Neuronal stem cell (in vitro differentiated cells): ENCODE results near the gene MBD1.

ENCODE experiments used
- DNase-seq: peaks from one replicate; pipeline ENCODE4 v3.0.0-alpha.2; 2013; ENCODE audit warnings: low spot score
- H2AFZ ChIP-seq: one replicate; pipeline ENCODE4 v1.6.1; 2013; ENCODE audit warnings: mild to moderate bottlenecking, low read length, inconsistent platforms
- H2AK5ac ChIP-seq: 2 replicates; pipeline ENCODE4 v1.6.1; 2013; ENCODE audit warnings: low read depth, mild to moderate bottlenecking, inconsistent platforms, low read length, moderate library complexity, mixed read lengths
- H2BK120ac ChIP-seq: 2 replicates; pipeline ENCODE4 v1.6.1; 2013; ENCODE audit warnings: low read depth, mild to moderate bottlenecking, inconsistent platforms, low read length, moderate library complexity, mixed read lengths
- H2BK12ac ChIP-seq: one replicate; pipeline ENCODE4 v1.6.1; 2013; ENCODE audit warnings: low read length, inconsistent platforms
- H2BK15ac ChIP-seq: 2 replicates; pipeline ENCODE4 v1.6.1; 2013; ENCODE audit warnings: mild to moderate bottlenecking, low read length, inconsistent platforms, mixed read lengths
- H2BK5ac ChIP-seq: one replicate; pipeline ENCODE4 v1.6.1; 2013; ENCODE audit warnings: inconsistent platforms, mild to moderate bottlenecking, low read length, moderate library complexity
- H3K14ac ChIP-seq: one replicate; pipeline ENCODE4 v1.6.1; 2013; ENCODE audit warnings: low read length, inconsistent platforms
- H3K18ac ChIP-seq: 2 replicates; pipeline ENCODE4 v1.6.1; 2013; ENCODE audit warnings: low read length, inconsistent platforms
- H3K23ac ChIP-seq: 2 replicates; pipeline ENCODE4 v1.6.1; 2013; ENCODE audit warnings: low read depth, mild to moderate bottlenecking, mixed read lengths, low read length, inconsistent platforms; ENCODE audit not compliant: poor library complexity
- H3K27ac ChIP-seq: replicated peaks from 3 replicates; pipeline ENCODE4 v1.5.1; 2013; ENCODE audit warnings: low read length, inconsistent platforms
- H3K27me3 ChIP-seq, 3 experiments: 2 replicates each; pipeline ENCODE4 v1.6.1; 2013; ENCODE audit warnings: low read length in 3 of 3, mild to moderate bottlenecking in 2 of 3, inconsistent platforms in 1 of 3, low read depth in 1 of 3, mixed read lengths in 1 of 3, moderate library complexity in 1 of 3; ENCODE audit not compliant: control insufficient read depth in 3 of 3, insufficient read depth in 3 of 3
- H3K36me3 ChIP-seq, 2 donors: replicated peaks in 1 of 2; 2 replicates each; pipeline ENCODE4 v1.6.1; 2013; ENCODE audit warnings: low read length in 2 of 2; ENCODE audit not compliant: control insufficient read depth in 2 of 2, insufficient read depth in 2 of 2
- H3K4ac ChIP-seq: 2 replicates; pipeline ENCODE4 v1.6.1; 2013; ENCODE audit warnings: inconsistent platforms, mild to moderate bottlenecking, low read length, moderate library complexity
- H3K4me1 ChIP-seq, 2 donors: 1 replicate in 1 of 2; 2 replicates in 1 of 2; pipeline ENCODE4 v1.6.1; 2013; ENCODE audit warnings: low read length in 2 of 2, low read depth in 1 of 2; ENCODE audit not compliant: control insufficient read depth in 2 of 2, insufficient read depth in 1 of 2
- H3K4me2 ChIP-seq: one replicate; pipeline ENCODE4 v1.6.1; 2013; ENCODE audit warnings: mild to moderate bottlenecking, low read length, inconsistent platforms; ENCODE audit not compliant: insufficient read depth, poor library complexity, severe bottlenecking
- H3K4me3 ChIP-seq, 2 donors: 2 replicates each; pipeline ENCODE4 v1.5.1; 2013; ENCODE audit warnings: low read length in 2 of 2, mild to moderate bottlenecking in 2 of 2, inconsistent platforms in 1 of 2, moderate library complexity in 1 of 2
- H3K79me1 ChIP-seq: one replicate; pipeline ENCODE4 v1.6.1; 2013; ENCODE audit warnings: low read depth, mild to moderate bottlenecking, inconsistent platforms, low read length, moderate library complexity
- H3K9ac ChIP-seq: one replicate; pipeline ENCODE4 v1.6.1; 2013; ENCODE audit warnings: mild to moderate bottlenecking, low read depth, low read length, inconsistent platforms; ENCODE audit not compliant: poor library complexity
- H3K9me3 ChIP-seq, 2 donors: replicated peaks in 1 of 2; 2 replicates each; pipeline versions ENCODE3 to v1.6.1; 2013; ENCODE audit warnings: low read length in 2 of 2, mild to moderate bottlenecking in 2 of 2, inconsistent platforms in 1 of 2, low read depth in 1 of 2, mixed read lengths in 1 of 2, moderate library complexity in 1 of 2; ENCODE audit not compliant: control insufficient read depth in 2 of 2, insufficient read depth in 1 of 2
- H4K8ac ChIP-seq: one replicate; pipeline ENCODE4 v1.6.1; 2013; ENCODE audit warnings: low read depth, mild to moderate bottlenecking, inconsistent platforms, low read length, moderate library complexity
- H4K91ac ChIP-seq: one replicate; pipeline ENCODE4 v1.6.1; 2013; ENCODE audit warnings: low read length, low read depth, mild to moderate bottlenecking, inconsistent platforms; ENCODE audit not compliant: poor library complexity
- WGBS, 2 donors: extraction: QIAGEN DNeasy Blood & Tissue Kit; methylation state at CpG; one replicate each; pipeline ENCODE4 v1.1.7; 2013; ENCODE audit warnings: missing lambda C conversion rate in 2 of 2, mixed read lengths in 1 of 2; ENCODE audit not compliant: insufficient read length in 2 of 2, insufficient replicate concordance in 1 of 2; ENCODE audit errors: extremely low coverage in 2 of 2; 5-methylcytosine and 5-hydroxymethylcytosine counted together

The MBD1 gene

GRCh38 chr18:50307738-50308470 lies 26.6 kb upstream of the MBD1 start:
- peak overlapping the region; percentile 95 for H2AFZ ChIP-seq
- H4K91ac ChIP-seq: no peak overlapping the region
- WGBS, 2 donors: no CpG with 5 or more reads among the region's 26 CpGs
- H3K36me3 ChIP-seq: no peaks in the 10 kb centered on the region
- DNase-seq: peak; percentile 81
- H3K27me3 ChIP-seq: peaks cover 0 to 6% (median 2%) of the 10 kb centered on the region in 3 experiments
- peaks cover 3 to 5% of the 10 kb centered on the region in 2 donors for H3K4me1 ChIP-seq
- H3K18ac ChIP-seq: no peak overlapping the region
- peak overlapping the region; percentile 59 to 80 for H3K4me3 ChIP-seq
- peaks cover 0 to 2% of the 10 kb centered on the region in 2 donors for H3K9me3 ChIP-seq
- H3K14ac ChIP-seq: no peak overlapping the region
- no peak overlapping the region for H3K4ac ChIP-seq
- H2BK120ac ChIP-seq: no peak overlapping the region
- no peak overlapping the region for H3K27ac ChIP-seq
- H4K8ac ChIP-seq: no peak overlapping the region
- H3K79me1 ChIP-seq: no peaks in the 10 kb centered on the region
- H3K4me2 ChIP-seq: peak overlapping the region; percentile 39
- H3K9ac ChIP-seq: no peak overlapping the region
- H2BK12ac ChIP-seq: no peak overlapping the region
- H2BK5ac ChIP-seq: no peak overlapping the region
- H3K23ac ChIP-seq: no peak overlapping the region
- no peak overlapping the region for H2BK15ac ChIP-seq
- no peak overlapping the region for H2AK5ac ChIP-seq

GRCh38 chr18:50307400-50307737 lies 26.0 kb upstream of the MBD1 start:
- Histone ChIP-seq H3K4me3 (peak overlapping the region; percentile 59 to 80), H2BK12ac (no peak overlapping the region), H2BK120ac (no peak overlapping the region), H3K14ac (no peak overlapping the region), H3K4me1 (peaks cover 3 to 5% of the 10 kb centered on the region in 2 donors), H4K8ac (no peak overlapping the region), H3K36me3 (no peaks in the 10 kb centered on the region), H3K18ac (no peak overlapping the region), H2BK5ac (no peak overlapping the region), H3K79me1 (no peaks in the 10 kb centered on the region), H4K91ac (no peak overlapping the region), H2AK5ac (no peak overlapping the region), H2AFZ (peak overlapping the region; percentile 95), H3K4ac (no peak overlapping the region), H3K9me3 (peaks cover 0 to 2% of the 10 kb centered on the region in 2 donors), H3K4me2 (peak overlapping the region; percentile 39), H3K9ac (no peak overlapping the region), H3K27me3 (peaks cover 0 to 10% (median 2%) of the 10 kb centered on the region in 3 experiments), H3K23ac (no peak overlapping the region), H2BK15ac (no peak overlapping the region), H3K27ac (no peak overlapping the region)
- no peak for DNase-seq
- no CpG with 5 or more reads among the region's 8 CpGs for WGBS, 2 donors

- no peak overlapping the region for H3K23ac ChIP-seq
- DNase-seq: no peak
- no peak overlapping the region for H3K9ac ChIP-seq
- no peak overlapping the region for H3K18ac ChIP-seq
- no peak overlapping the region for H2AK5ac ChIP-seq
- H3K14ac ChIP-seq: no peak overlapping the region
- H3K27me3 ChIP-seq: peaks cover 0 to 5% (median 2%) of the 10 kb centered on the region in 3 experiments
- peaks cover 3 to 5% of the 10 kb centered on the region in 2 donors for H3K4me1 ChIP-seq
- peak overlapping the region; percentile 95 for H2AFZ ChIP-seq
- H2BK120ac ChIP-seq: no peak overlapping the region
- H3K36me3 ChIP-seq: no peaks in the 10 kb centered on the region
- no peak overlapping the region for H4K8ac ChIP-seq
- no CpG with 5 or more reads among the region's 8 CpGs for WGBS, 2 donors
- no peak overlapping the region for H2BK12ac ChIP-seq
- no peak overlapping the region for H4K91ac ChIP-seq
- H3K4me3 ChIP-seq: peak overlapping the region in 1 of 2 donors; percentile 59
- H3K4ac ChIP-seq: no peak overlapping the region
- H3K9me3 ChIP-seq: peaks cover 0 to 2% of the 10 kb centered on the region in 2 donors
- no peak overlapping the region for H3K4me2 ChIP-seq
- no peaks in the 10 kb centered on the region for H3K79me1 ChIP-seq
- no peak overlapping the region for H2BK5ac ChIP-seq
- H2BK15ac ChIP-seq: no peak overlapping the region
- H3K27ac ChIP-seq: no peak overlapping the region
These were observed 25.6 kb upstream of the MBD1 start for GRCh38 chr18:50306944-50307343.

GRCh38 chr18:50301074-50301473 lies 19.8 kb upstream of the MBD1 start:
- no peaks in the 10 kb centered on the region for H3K79me1 ChIP-seq
- H2AFZ ChIP-seq: no peak overlapping the region
- no peak for DNase-seq
- no peak overlapping the region for H3K9ac ChIP-seq
- H3K14ac ChIP-seq: no peak overlapping the region
- no CpG with 5 or more reads among the region's 5 CpGs for WGBS, 2 donors
- H2AK5ac ChIP-seq: no peak overlapping the region
- H3K4me1 ChIP-seq: no peaks in the 10 kb centered on the region
- peaks cover 0 to 13% (median 0%) of the 10 kb centered on the region in 3 experiments for H3K27me3 ChIP-seq
- H3K23ac ChIP-seq: no peak overlapping the region
- H2BK120ac ChIP-seq: no peak overlapping the region
- no peak overlapping the region for H3K4me3 ChIP-seq
- no peak overlapping the region for H3K4ac ChIP-seq
- H3K36me3 ChIP-seq: no peaks in the 10 kb centered on the region
- no peak overlapping the region for H2BK15ac ChIP-seq
- H2BK5ac ChIP-seq: no peak overlapping the region
- no peak overlapping the region for H3K18ac ChIP-seq
- H4K91ac ChIP-seq: no peak overlapping the region
- H3K4me2 ChIP-seq: no peak overlapping the region
- no peaks in the 10 kb centered on the region for H3K9me3 ChIP-seq
- no peak overlapping the region for H3K27ac ChIP-seq
- H4K8ac ChIP-seq: no peak overlapping the region
- no peak overlapping the region for H2BK12ac ChIP-seq
